ENCODE results near the gene TOR4A. TPM values are rescaled to one million over a fixed set of nuclear protein-coding genes. Genes with fewer than 3 reads are reported as not detected.
A peak's percentile ranks its signal among the peaks of the same experiment; 100 is the strongest.

Gene TOR4A
- total and polyA plus RNA-seq, 10 of the 15 experiments (the other 5 are each of a cell fraction or from before 2014, with no cell fraction given) = 2.0 to 19.9 (median 3.7) TPM

GRCh38 chr9:137279741-137280473, 2.4 kb downstream of the TOR4A start:
- H2AFZ ChIP-seq (ENCODE audit: control insufficient read depth, low read depth, low read length) = no peak overlapping the region
- 95% methylated on average over 41 of the region's 41 CpGs for WGBS (ENCODE audit: insufficient coverage, insufficient replicate concordance, low lambda C conversion rate, missing lambda C conversion rate)
- TSS peak; percentile 44 for BruUV-seq (replicated peaks)
- no peak for FAIRE-seq
- no peaks in the 10 kb centered on the region for H3K27me3 ChIP-seq (replicated peaks in 1 of 2; ENCODE audit: control insufficient read depth in 2 of 2, insufficient read depth in 2 of 2, low read length in 1 of 2)
- H3K79me2 ChIP-seq (ENCODE audit: control insufficient read depth, insufficient read depth, low read length) = peaks cover 19% of the 10 kb centered on the region
- intact Hi-C loops (cut with micrococcal nuclease; ENCODE audit: unreplicated experiment) = no loop called here
- in situ Hi-C loops (cut with MboI) = no loop called here
- H3K36me3 ChIP-seq (ENCODE audit: control insufficient read depth in 2 of 2, insufficient read depth in 2 of 2, low read length in 1 of 2) = no peaks in the 10 kb centered on the region; a peak in 3 of 4 replicates
- peaks cover 30% of the 10 kb centered on the region for H3K4me1 ChIP-seq (ENCODE audit: control insufficient read depth, insufficient read depth, low read length)
- no peak for DNase-seq (ENCODE audit: low read depth, low spot score)
- RAD21 ChIA-PET (ENCODE audit: unreplicated experiment) = interaction anchor here (0.8 to 1.0 kb wide), 2 partner anchors 41 to 43 kb away, joined by 3 read pairs; no protein-coding TSS in a partner anchor
- CTCF ChIA-PET = interaction anchor here (1.0 to 1.4 kb wide), 2 partner anchors 26 to 39 kb away, joined by 3 to 4 read pairs; partner anchors contain the start of gene TUBB4B
- peak overlapping the region; percentile 44 for H3K4me2 ChIP-seq (ENCODE audit: control insufficient read depth, insufficient read depth)
- no peaks in the 10 kb centered on the region for H3K9me3 ChIP-seq (replicated peaks; ENCODE audit: control insufficient read depth, insufficient read depth, low read length)
- POLR2A ChIA-PET = interaction anchor here (0.7 to 1.0 kb wide), 2 partner anchors 25 to 39 kb away, joined by 3 read pairs; partner anchors contain the start of gene TUBB4B
- H3K27ac ChIP-seq (ENCODE audit: control insufficient read depth, insufficient read depth) = no peak overlapping the region
- 0 out of 2 replicates have a peak overlapping the region, but pooled peaks have one; percentile 4 for H3K4me3 ChIP-seq
- SMC1A ChIA-PET (ENCODE audit: uncharacterized antibody, unreplicated experiment) = no interaction called here
- no peak for ATAC-seq
- no peak overlapping the region for H3K9ac ChIP-seq (ENCODE audit: control insufficient read depth, insufficient read depth, low read length)
- H4K20me1 ChIP-seq (ENCODE audit: control insufficient read depth, insufficient read depth) = no peaks in the 10 kb centered on the region
- TF ChIP-seq WRNIP1 (IDR thresholded peaks at IDR 0.05; ENCODE audit: borderline replicate concordance, low read depth, low read length) (no peak), HDGF (IDR thresholded peaks at IDR 0.05) (no peak), STAT1 (conservative IDR thresholded peaks at IDR 0.05) (no peak), MAX (IDR thresholded peaks at IDR 0.05; ENCODE audit: low read depth, low read length) (no peak), SUPT20H (IDR thresholded peaks at IDR 0.05; ENCODE audit: borderline replicate concordance, control insufficient read depth, low read depth, low read length) (no peak), KDM1A (IDR thresholded peaks at IDR 0.05; ENCODE audit: borderline replicate concordance) (no peak), EP300 (IDR thresholded peaks at IDR 0.05; ENCODE audit: borderline replicate concordance in 1 of 2, control insufficient read depth in 1 of 2, low read depth in 2 of 2, low read length in 2 of 2) (no peak), ZBTB4 (CRISPR knock-in tag; IDR thresholded peaks at IDR 0.05) (no peak), EGR1 (IDR thresholded peaks at IDR 0.05; ENCODE audit: borderline replicate concordance in 1 of 2, low read depth in 2 of 2, low read length in 2 of 2) (no peak), SMAD5 (IDR thresholded peaks at IDR 0.05; ENCODE audit: low read depth) (no peak), MEF2B (IDR thresholded peaks at IDR 0.05; ENCODE audit: partially characterized antibody, poor library complexity, severe bottlenecking) (no peak)
- TF ChIP-seq, protein P1, sequence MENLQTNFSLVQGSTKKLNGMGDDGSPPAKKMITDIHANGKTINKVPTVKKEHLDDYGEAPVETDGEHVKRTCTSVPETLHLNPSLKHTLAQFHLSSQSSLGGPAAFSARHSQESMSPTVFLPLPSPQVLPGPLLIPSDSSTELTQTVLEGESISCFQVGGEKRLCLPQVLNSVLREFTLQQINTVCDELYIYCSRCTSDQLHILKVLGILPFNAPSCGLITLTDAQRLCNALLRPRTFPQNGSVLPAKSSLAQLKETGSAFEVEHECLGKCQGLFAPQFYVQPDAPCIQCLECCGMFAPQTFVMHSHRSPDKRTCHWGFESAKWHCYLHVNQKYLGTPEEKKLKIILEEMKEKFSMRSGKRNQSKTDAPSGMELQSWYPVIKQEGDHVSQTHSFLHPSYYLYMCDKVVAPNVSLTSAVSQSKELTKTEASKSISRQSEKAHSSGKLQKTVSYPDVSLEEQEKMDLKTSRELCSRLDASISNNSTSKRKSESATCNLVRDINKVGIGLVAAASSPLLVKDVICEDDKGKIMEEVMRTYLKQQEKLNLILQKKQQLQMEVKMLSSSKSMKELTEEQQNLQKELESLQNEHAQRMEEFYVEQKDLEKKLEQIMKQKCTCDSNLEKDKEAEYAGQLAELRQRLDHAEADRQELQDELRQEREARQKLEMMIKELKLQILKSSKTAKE (IDR thresholded peaks at IDR 0.05; ENCODE audit: low read depth, poor library complexity, severe bottlenecking) = no peak
- TF ChIP-seq, protein P2, sequence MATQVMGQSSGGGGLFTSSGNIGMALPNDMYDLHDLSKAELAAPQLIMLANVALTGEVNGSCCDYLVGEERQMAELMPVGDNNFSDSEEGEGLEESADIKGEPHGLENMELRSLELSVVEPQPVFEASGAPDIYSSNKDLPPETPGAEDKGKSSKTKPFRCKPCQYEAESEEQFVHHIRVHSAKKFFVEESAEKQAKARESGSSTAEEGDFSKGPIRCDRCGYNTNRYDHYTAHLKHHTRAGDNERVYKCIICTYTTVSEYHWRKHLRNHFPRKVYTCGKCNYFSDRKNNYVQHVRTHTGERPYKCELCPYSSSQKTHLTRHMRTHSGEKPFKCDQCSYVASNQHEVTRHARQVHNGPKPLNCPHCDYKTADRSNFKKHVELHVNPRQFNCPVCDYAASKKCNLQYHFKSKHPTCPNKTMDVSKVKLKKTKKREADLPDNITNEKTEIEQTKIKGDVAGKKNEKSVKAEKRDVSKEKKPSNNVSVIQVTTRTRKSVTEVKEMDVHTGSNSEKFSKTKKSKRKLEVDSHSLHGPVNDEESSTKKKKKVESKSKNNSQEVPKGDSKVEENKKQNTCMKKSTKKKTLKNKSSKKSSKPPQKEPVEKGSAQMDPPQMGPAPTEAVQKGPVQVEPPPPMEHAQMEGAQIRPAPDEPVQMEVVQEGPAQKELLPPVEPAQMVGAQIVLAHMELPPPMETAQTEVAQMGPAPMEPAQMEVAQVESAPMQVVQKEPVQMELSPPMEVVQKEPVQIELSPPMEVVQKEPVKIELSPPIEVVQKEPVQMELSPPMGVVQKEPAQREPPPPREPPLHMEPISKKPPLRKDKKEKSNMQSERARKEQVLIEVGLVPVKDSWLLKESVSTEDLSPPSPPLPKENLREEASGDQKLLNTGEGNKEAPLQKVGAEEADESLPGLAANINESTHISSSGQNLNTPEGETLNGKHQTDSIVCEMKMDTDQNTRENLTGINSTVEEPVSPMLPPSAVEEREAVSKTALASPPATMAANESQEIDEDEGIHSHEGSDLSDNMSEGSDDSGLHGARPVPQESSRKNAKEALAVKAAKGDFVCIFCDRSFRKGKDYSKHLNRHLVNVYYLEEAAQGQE (IDR thresholded peaks at IDR 0.05; ENCODE audit: low read depth, low read length) = no peak

All from GM12878 (cell line).